Kidney tubule cell (primary cell): Measurements from ENCODE around the gene CTNNA3.
"Not testable (repeated sequence)": the region's sequence is repeated elsewhere in the genome, so short reads cannot be mapped to it uniquely, and the experiment has no call there.

Experiments used
- DNase-seq: peaks from one replicate; pipeline ENCODE4 v3.0.0-alpha.2; 2018; ENCODE audit warnings: low spot score

Gene CTNNA3

DNA sequence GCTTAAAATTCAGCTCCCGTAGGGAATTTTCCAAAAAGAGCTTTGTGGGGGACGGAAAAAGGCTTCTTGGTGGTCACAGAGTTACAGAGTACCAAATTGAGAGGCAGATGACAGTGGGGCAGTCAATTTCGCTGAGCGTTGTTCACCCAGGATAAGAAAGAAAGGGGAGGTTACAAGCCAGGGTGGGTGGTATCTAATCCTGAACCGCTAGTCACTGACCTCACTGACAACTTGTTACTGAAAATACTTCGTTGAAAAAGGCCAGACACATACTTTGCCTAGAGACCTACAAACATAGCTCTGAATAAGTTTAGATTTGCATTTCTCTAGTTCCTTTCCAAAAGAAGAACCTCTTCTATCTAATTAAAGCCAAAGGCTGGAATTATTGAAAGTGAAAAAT lies at the start of gene CTNNA3:
CTNNA3 (minus strand) TSS at position 167 of the 400 bp plus-strand sequence.
- no peak for DNase-seq

DNA sequence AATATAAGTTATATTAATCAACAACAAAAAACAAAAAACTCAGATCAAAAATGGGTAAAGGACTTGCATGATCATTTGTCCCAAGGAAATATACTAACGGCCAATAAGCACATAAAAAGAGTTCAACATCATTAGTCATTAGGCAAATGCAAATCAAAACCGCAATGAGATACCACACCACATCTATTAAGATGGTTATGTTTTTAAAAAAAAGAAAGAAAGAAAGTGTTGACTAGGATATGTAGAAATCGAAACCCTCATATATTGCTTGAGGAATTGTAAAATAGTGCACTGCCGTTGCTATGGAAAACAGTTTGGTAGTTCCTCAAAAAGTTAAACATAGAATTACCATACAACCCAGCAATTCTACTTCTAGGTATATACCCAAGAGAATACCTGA lies 39.4 kb upstream of the CTNNA3 start:
- DNase-seq = no peak

DNA sequence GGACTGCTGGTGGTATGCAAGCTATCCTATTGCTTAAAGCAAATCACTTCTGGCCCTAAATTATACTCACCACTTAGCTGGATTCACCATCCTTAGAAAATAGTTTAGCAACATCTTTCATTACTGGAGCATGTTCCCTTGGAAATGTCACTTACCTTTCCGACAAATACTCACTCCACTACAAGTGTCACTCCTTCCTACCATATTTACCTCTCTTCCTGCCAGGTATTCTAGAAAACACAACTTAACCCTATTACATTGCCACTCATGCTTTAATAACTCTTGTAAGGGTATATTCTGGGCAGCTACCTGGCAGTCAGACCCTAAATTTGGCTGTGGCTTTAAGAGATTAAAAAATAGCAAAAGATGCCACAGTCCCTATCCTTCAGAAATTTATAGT lies 37.5 kb upstream of the CTNNA3 start:
- DNase-seq = no peak

DNA sequence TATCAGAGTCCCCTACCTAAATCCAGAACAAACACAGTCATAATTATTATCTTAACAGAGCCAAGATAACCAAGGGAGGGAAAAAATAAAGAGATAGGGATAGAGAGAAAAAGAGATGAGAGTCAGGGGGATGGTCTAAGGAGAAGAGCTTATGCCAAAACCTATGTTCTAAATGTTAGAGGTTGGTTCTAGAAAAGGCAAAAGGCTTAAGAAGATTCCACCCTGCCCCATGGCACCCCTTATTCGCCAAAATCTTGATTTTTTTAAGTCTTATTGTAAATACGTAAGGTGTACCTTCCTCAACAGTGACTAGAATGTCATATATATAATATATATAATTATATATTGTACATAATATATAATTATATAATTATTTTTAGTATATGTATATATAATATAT lies 29.6 kb upstream of the CTNNA3 start:
- no peak for DNase-seq

DNA sequence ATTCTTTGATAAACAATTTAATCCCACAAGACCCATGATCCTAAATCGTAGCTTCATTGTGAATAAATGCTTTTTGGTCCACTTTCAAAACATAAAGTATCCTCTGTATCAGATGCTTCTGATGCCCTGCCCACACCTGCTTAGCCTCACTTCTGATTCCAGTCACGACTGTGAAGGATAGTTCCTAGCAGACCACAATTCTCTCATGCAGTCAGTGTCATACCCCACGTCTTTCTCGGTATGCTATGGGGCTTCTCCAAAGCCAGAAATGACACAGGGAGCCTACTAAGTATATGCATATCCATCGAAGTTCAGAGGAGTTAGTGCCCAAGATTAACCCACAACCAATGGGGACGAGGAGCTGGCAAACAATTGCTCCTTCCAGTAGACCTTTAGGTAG lies 27.6 kb upstream of the CTNNA3 start:
- no peak for DNase-seq

DNA sequence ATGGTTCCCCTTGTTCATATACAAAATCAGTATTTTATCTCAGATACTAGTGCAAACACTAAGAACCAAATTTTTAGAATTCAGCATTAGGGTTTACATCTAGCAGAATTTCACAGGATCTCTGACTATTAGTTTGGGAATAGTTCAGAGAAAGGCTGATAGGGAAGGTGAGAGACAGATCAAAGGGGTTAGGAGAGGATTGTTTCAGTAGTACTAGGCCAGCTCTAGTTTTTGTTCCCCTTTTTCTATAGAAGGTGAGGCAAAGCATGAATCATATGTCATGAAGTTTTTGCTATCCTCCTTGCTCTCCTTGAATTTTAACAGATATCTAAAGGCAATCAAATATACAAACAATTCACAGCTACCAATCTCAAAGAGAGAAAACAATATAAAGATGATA lies 26.1 kb upstream of the CTNNA3 start:
- DNase-seq = no peak

DNA sequence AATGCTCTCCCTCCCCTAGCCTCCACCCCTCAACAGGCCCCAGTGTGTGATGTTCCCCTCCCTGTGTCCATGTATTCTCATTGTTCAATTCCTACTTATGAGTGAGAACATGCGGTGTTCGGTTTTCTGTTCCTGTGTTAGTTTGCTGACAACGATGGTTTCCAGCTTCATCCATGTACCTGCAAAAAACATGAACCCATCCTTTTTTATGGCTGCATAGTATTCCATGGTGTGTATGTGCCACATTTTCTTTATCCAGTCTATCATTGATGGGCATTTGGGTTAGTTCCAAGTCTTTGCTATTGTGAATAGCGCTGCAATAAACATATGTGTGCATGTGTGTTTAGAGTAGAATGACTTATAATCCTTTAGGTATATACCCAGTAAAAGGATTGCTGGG lies 20.5 kb upstream of the CTNNA3 start:
- DNase-seq = not testable (repeated sequence)

DNA sequence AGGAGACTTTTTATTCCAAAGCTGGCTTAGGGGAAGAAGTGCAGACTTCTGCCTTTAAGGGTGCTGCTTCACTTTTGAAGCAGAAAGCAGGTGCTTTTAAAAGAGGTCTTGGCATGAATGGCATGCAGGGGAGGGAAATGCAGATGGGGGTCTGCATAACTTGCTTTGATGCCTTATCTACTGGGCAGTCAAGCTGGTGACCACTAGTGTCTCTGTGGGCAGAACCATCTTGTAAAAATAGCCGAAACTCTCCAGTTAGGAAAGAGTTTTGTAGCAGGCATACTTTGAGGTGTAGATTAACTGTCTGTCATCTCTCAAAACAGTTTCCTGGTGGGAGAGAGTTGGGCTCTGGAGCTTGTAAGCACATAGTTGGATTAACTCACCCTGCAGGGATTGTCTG lies 9.9 kb upstream of the CTNNA3 start:
- DNase-seq = no peak

DNA sequence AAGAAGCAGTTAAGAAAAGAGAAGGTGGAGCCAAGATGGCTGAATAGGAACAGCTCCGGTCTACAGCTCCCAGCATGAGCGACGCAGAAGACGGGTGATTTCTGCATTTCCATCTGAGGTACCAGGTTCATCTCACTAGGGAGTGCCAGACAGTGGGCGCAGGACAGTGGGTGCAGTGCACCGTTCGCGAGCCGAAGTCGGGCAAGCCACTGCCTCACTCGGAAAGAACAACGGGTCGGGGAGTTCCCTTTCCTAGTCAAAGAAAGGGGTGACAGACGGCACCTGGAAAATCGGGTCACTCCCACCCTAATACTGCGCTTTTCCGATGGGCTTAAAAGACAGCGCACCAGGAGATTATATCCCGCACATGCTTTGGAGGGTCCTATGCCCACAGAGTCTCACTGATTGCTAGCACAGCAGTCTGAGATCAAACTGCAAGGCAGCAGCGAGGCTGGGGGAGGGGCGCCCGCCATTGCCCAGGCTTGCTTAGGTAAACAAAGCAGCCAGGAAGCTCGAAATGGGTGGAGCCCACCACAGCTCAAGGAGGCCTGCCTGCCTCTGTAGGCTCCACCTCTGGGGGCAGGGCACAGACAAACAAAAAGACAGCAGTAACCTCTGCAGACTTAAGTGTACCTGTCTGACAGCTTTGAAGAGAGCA lies 3.7 kb upstream of the CTNNA3 start:
- not testable (repeated sequence) for DNase-seq

DNA sequence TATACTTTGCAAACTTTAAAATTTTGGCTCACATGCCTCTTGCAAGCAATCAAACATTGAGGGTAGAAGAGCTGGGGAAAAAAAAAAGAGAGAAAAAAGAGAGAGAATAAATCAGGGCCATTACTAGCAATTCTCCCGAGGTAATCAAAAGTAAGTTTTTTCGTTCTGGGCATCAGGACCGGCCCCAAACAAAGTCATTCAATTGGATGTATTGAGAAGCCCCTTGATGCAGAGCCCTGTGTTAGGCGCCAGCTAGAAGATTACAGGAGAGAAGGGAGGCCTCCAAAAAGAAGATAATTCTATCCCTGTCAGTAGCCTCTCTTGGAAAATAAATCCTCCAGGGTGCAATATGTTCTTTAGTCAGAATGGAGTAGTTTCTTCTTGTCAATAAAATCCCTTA lies 2.2 kb upstream of the CTNNA3 start:
- no peak for DNase-seq

DNA sequence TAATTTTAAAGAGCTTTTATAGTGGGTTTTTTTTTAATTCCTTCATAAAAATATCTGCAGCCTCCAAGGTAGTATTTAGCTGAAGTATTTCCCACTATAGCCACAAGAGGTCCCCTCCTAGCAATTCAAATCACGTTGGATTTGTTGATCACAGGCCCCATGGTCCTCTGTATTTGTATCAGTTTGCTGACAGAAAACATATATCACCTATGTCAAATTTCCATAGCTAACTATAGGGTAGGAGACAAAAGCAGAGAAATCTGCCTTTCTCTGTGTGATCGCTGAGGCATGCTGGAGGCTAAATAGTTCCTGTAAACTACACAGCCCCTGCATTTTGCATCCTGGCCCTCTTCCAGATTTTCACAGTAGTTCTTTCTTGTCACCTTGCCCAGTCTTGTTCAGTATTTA lies 1.7 kb upstream of the CTNNA3 start:
- DNase-seq = peak; percentile 47

DNA sequence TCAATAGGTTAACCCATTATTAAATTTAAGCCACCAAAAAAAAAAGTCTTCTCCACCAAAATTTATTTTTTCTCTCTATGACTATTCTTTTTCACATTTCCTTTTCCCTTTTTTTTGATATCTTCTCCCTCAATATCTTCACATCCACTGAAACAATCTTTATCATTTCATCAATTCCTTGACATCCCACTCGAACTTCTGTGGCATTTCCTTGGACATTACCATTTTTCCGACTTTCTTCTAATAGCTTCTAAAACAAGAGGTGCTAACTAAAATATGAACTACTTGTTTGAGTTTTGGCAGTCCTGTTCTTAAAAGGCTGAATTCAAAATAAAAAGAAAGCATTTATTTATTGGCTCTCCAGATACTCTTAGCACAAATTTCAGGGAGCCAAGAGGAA lies 684 bp upstream of the CTNNA3 start:
- DNase-seq = no peak

DNA sequence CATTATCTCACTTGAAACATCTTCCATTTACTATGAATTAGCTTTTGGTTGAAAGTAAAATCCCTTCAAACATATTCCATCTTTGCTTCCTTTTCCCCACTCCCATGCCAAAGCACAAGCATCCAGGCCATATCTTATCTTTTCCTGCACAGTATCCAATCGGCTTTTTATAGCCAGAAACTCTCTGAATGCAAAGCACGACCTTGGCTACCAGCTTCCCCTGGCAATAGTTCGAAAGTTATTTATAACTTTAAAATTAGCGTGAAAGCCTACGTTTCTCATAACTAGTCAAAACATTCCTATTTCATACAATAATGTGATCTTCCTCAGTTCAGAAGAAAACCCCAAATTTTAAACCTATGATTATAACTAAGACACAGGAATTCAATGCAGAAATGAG lies 440 bp downstream of the CTNNA3 start:
- DNase-seq = no peak

DNA sequence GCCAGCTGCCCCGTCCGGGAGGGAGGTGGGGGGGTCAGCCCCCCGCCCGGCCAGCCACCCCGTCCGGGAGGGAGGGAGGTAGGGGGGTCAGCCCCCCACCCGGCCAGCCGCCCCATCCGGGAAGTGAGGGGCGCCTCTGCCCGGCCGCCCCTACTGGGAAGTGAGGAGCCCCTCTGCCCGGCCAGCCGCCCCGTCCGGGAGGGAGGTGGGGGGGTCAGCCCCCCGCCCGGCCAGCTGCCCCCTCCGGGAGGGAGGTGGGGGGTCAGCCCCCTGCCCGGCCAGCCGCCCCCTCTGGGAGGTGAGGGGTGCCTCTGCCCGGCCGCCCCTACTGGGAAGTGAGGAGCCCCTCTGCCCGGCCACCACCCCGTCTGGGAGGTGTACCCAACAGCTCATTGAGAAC lies 4.1 kb downstream of the CTNNA3 start:
- not testable (repeated sequence) for DNase-seq

DNA sequence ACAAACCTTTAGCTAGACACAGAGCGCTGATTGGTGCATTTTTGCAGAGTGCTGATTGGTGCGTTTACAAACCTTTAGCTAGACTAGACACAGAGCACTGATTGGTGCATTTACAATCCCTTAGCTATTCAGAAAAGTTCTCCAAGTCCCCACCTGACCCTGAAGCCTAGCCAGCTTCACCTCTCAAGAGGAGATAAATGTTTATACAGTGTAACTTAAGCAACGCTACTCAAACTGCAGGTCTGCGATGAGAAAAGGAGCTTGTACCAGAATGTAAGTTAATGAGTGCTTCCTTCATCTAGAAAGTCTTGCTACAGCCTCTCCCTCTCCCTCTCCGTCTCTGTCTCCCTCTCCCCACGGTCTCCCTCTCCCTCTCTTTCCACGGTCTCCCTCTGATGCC lies 5.5 kb downstream of the CTNNA3 start:
- DNase-seq = not testable (repeated sequence)

DNA sequence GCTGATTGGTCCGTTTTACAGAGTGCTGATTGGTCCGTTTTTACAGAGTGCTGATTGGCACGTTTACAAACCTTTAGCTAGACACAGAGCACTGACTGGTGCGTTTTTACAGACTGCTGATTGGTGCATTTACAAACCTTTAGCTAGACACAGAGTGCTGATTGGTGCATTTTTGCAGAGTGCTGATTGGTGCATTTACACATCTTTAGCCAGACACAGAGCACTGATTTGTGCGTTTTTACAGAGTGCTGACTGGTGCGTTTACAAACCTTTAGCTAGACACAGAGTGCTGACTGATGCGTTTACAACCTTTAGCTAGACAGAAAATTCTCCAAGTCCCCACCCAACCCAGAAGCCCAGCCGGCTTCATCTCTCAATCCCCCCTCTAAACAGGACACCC lies 11.9 kb downstream of the CTNNA3 start:
- DNase-seq = not testable (repeated sequence)

DNA sequence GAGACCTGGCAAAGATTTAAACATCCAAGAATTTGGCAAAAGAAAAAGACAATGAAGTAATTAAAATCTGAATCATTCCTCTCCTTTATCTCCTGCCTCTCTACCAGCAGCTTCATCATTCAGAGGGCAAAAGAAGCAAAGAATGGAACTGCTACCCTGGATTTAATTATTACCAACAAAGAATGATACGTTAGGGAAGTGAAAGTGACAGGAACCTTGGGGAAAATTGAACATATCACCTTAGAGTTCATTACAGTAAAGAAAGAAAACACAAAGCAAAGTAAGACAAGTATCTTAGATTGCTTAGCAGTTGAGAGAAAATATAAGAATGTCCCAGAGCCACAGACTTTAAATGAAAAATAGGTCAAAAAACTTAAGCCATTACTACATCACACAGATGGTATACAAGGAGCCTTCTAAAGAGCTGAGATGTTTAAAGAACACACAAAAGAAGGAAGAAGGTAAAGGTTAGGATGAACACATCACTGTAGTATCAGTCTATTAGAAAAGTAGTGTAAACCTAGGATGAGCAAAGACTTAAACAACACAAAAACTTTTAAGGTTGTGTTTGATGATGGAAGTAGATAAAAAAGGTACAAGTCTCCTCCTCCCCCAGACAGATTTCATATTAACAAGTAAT lies 17.5 kb downstream of the CTNNA3 start:
- no peak for DNase-seq

DNA sequence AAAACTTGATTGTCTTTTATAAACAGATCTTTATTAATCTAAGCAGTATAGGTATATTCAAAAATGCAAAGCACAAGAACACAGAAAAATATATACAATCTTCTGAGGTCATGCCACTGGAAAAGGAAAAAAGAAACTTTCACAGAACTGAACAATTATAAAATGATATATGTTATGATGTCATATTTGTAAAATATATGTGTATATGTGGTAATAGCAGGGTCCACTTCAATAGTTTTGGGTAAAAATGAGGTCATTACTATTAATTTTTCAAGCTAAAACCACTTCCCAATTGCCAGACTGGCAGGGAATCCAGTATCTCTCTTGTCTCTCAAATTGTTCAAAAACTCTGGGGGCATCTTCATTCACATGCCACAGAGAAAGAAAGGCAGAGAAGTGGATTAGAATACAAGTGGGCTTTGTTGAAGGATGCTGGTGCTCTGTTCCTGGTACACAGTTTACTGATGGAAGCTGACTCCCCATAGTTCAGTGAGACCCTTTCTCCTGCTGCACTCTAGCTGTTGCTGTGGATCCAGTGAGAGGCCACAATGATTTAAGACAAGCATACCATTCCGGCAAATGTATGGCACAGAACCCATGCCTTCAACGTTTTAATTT lies 19.7 kb downstream of the CTNNA3 start:
- no peak for DNase-seq

DNA sequence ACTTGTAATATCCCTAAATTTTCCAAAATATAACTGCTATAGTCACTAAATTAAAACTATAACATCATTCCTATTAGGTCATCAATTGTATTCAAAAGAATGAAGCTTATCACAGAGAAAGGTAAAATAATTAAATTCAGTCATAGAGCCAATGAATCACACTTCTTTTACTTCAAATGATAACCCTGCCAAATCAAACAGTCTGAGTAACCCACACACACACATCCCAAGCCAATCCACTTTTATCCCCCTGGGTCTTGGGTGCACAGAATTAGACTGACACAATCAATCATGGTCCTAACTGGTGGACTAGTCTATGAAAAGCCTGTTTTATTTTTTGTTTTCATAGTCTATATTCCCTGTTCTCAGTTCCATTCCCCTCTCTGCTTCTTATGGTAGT lies 25.6 kb downstream of the CTNNA3 start:
- no peak for DNase-seq

DNA sequence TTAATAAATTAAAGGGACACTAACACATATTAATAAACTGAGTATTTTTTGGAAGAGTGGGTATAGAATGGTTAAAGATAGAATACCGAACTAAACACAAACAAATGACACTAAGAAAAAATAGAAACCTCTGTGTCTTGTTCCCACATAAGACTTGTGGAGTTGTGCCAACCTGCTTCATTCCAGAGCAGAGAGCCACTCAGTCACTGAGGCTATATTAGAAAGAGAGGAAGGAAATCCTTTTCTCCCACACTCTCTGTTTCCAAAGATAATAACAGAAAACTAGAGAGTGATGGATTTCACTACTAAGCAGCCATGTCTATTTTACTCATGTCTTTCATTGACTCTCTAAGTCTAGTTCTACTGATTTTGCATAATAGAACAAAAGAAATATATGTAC lies 26.0 kb downstream of the CTNNA3 start:
- DNase-seq = no peak

DNA sequence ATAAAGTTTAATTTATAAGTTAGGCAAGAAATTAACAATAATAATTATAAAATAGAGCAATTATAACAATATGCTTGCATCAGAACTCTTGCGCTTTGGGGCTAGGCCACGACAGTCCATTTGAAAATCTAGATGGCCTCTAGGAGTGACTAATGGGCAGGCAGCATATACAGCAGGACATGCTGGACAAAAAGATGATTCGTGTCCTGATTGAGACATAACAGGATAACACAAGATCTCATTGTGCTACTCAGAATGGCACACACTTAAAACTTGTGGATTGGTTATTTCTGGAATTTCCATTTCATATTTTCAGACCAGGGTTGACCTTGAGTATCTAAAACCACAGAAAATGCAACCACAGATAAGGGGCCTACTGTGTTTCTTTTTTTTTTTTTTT lies 27.5 kb downstream of the CTNNA3 start:
- DNase-seq = peak; percentile 31

DNA sequence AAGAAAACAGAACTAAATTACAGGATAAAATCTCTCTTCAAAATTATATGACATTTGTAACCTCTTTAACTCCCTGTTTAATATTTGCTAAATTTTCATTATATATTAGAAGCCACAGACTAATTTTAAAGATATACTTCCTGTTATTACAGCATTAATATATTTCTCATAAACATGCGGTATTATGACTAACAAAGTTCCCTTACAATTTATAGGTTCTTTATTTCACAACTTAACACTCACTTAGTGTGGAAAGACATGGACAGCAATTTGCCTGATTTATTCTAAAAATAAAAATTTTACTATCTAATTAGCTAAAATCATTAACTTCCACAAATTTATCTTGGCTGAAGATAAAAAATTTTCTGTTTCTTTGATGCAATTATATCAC lies 29.0 kb downstream of the CTNNA3 start:
- DNase-seq = no peak

DNA sequence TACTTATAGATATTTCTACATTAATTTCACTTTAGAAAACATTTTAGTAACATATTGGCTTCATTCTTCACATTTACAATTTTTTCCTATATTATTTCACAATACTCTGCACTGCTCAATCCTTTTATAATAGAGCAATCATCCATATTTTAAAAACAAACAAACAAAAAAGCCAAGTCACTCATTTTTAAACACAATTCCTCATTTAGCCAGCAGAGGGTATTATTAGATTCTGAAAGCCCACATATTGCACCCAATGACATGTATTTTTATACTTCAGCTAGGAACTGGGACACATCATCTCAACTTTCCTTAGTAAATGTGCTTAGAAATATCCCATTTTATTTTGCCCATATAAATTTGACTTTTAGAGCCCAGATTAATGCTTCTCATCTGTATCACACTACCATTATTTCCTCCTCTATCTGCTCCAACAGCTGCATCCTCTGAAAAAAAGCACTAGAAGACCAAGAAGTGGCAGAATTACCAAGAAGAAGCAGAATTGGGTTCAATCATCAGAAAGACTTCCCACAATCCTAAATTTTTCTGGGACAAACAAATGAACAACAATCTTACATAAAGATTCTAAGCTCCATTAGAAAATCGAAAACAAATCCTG lies 29.5 kb downstream of the CTNNA3 start:
- peak; percentile 24 for DNase-seq
